DMS79 treated with DMSO at 0.1 percent for 48 hours (cell line): ENCODE measurements around the gene AMH.

ENCODE experiments used
- DNase-seq: peaks from one replicate; lab custom pipeline; 2025; lab: John Stamatoyannopoulos, UW

Gene AMH

GRCh38 chr19:2287585-2288337 is 38.6 kb downstream of the AMH start:
- DNase-seq: no peak

- DNase-seq: no peak
Observed at GRCh38 chr19:2288338-2288817, 39.3 kb downstream of the AMH start.

GRCh38 chr19:2288818-2289713 is 39.9 kb downstream of the AMH start:
- no peak for DNase-seq

GRCh38 chr19:2289714-2290435 is 40.8 kb downstream of the AMH start:
- peak; percentile 9 for DNase-seq

GRCh38 chr19:2290441-2291184 is 41.5 kb downstream of the AMH start:
- peak; percentile 45 for DNase-seq

- peak; percentile 50 for DNase-seq
Observed at GRCh38 chr19:2291185-2291751, 42.1 kb downstream of the AMH start.

GRCh38 chr19:2294687-2295335 is 45.7 kb downstream of the AMH start:
- no peak for DNase-seq

- no peak for DNase-seq
Observed at GRCh38 chr19:2296141-2296540, 47.0 kb downstream of the AMH start.

- no peak for DNase-seq
Observed at GRCh38 chr19:2300533-2300932, 51.4 kb downstream of the AMH start.
